Measurements from ENCODE around the gene GOLGA6L7.
"Not testable (repeated sequence)": the region's sequence is repeated elsewhere in the genome, so short reads cannot be mapped to it uniquely, and the experiment has no call there.

GOLGA6L7 gene

DNA sequence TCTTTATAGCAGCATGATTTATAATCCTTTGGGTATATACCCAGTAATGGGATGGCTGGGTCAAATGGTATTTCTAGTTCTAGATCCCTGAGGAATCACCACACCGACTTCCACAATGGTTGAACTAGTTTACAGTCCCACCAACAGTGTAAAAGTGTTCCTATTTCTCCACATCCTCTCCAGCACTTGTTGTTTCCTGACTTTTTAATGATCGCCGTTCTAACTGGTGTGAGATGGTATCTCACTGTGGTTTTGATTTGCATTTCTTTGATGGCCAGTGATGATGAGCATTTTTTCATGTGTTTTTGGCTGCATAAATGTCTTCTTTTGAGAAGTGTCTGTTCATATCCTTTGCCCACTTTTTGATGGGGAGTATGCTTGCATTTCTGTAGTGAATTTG is 30.3 kb downstream of the GOLGA6L7 start:
- DNase-seq (ENCODE audit: low spot score); in situ Hi-C loops (cut with MboI; ENCODE audit: low pct_unique_long_range_greater_than_20kb, low sequenced_read_pairs, unreplicated experiment): not testable (repeated sequence)

DNA sequence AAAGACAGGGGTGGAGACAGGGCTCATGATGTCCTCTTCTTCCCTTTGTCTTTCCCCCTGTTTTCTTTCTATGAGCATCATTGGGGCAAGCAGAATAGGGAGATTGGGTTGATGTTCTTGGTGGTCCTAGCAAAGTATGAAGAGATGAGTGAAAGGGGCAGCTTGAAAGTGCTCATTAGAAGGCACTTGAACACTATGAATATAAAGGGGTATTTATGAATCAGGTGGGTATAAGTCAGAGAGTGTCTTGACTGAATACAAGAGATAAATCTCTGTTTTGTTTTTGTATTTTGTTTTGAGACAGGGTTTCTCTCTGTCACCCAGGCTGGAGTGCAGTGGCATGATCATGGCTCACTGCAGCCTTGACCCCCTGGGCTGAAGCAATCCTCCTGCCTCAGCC is 34.4 kb downstream of the GOLGA6L7 start:
- DNase-seq (ENCODE audit: low spot score); in situ Hi-C loops (cut with MboI; ENCODE audit: low pct_unique_long_range_greater_than_20kb, low sequenced_read_pairs, unreplicated experiment): not testable (repeated sequence)

DNA sequence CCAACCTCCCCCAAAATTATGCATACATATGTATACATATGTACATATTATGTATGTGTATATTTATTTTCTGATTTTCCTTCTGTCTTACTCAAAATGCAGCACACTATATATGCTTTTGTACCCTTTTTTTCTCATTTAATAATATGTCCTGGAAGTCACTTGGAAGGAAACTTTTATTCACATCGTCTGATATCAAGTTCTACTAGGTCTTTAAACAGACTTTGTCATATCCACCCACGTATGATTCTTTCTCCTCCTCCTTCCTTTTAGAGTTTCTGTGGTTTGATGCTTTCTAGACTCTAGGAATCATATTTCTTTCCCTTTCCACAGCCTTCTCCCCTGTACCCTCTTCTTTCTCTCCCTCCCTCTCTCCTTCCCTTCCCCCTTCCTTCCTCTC is 35.1 kb downstream of the GOLGA6L7 start:
- in situ Hi-C loops (cut with MboI; ENCODE audit: low pct_unique_long_range_greater_than_20kb, low sequenced_read_pairs, unreplicated experiment); DNase-seq (ENCODE audit: low spot score): not testable (repeated sequence)

DNA sequence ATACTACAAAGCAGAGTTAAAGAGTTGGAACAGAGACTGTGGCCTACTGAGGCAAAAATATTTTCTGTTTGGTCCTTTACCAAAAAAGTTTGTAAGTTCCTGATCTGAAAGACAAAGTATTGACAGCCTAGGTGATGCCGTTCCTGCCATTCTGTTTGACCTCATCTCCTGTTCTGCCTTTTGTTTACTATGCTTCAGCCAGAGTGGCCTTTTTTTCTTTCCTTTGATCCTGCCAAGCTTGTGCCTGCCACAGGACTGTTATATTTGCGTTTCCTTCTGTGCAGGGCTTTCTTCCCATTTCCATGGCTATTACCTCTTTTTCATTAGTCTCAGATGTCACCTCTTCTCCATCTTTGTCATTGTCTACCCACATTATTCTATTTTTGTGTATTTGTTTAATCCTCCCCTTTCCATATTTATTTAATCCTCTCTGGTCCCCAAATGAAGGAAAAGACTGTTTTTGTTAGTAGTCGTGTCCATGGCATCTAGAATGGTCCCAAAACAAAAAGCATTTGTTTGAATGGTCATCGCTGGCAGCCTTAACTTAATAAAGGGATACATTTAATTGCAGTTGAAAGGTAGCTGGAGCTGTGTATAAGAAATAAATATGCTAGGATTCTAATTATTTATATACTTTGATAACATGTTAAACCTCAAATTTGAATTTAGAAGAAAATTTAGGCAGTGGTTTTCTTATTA is 36.4 kb downstream of the GOLGA6L7 start:
- DNase-seq (ENCODE audit: low spot score); in situ Hi-C loops (cut with MboI; ENCODE audit: low pct_unique_long_range_greater_than_20kb, low sequenced_read_pairs, unreplicated experiment): not testable (repeated sequence)

DNA sequence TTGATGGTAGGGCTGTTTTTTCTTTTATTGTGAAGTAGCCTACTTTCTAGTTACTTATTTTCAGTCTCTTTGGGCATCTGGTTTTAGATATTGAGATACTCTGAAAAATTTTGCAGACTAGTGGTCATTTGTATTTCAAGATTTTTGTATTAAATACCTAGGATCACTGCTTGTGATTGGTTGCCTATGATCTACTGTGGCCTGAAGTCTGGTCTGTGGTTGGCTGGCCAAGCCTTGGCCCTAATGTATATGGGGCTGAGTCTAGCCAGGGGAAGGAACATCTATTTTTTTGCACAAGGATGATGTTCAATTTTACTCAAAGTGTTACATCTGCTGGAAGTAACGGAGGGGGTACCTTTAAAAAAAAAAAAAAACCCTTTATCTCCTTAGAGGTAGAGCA is 38.0 kb downstream of the GOLGA6L7 start:
- in situ Hi-C loops (cut with MboI; ENCODE audit: low pct_unique_long_range_greater_than_20kb, low sequenced_read_pairs, unreplicated experiment), result not testable (repeated sequence)

DNA sequence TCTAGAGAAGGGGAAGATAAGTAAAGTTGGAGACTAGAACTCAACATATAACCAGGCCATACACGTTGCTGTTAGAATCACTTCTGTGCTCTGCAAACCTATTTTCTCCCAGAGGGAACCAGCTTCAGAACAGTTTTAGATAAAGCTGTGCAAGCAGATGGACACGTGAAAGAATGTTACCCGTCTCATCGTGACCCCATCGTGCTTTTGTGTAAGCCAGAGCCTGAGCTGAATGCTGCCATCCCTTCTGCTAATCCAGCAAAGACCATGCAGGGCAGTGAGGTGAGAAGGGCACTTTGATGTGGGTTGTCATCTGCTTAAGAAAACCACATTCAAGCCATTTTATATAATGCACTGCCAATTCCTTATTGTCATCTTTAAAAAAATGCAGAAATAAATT is 40.3 kb downstream of the GOLGA6L7 start:
- DNase-seq (ENCODE audit: low spot score); in situ Hi-C loops (cut with MboI; ENCODE audit: low pct_unique_long_range_greater_than_20kb, low sequenced_read_pairs, unreplicated experiment): not testable (repeated sequence)

More for the DNA sequence above, 38.0 kb downstream of the GOLGA6L7 start:
- DNase-seq (ENCODE audit: low spot score), result not testable (repeated sequence)

DNA sequence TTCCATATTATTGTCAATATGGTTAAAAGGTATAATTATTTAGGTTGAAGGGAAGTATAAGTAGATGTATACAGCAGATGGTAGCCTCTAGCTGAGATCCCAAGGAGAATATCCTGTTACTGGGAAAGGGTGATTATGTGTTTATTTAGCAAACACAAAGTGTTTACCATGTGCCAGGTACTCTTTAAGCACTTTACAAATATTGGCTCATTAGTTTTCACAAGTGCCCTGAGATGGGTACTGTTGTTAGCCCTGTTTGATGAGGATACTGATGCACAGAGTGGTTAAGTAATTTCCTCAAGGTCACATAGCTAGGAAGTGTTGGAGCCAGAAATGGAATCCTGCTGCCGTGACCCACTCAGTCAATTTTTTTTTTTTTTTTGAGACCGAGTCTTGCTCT is 48.1 kb downstream of the GOLGA6L7 start:
- in situ Hi-C loops (cut with MboI; ENCODE audit: low pct_unique_long_range_greater_than_20kb, low sequenced_read_pairs, unreplicated experiment), result not testable (repeated sequence)

DNA sequence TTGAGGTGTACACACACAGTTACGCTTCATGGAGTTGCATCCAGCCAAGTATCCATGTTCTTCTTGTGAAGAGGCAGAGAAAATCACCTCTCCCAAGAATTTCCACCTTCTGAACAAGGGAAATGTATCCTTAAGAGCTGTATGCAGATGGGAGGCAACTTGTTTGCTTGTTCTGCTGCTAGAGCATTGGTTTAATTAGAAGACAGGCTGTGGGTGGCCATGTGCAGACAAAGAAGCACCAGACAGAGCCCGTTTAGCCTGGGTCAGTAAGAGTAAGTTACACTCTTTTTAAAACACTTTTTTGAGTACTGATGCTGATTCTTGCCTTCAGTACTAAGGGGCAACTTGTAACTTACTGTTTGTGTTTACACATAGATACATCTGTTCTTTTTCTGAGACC is 50.2 kb downstream of the GOLGA6L7 start:
- DNase-seq (ENCODE audit: low spot score), result not testable (repeated sequence)

More for the DNA sequence above, 48.1 kb downstream of the GOLGA6L7 start:
- not testable (repeated sequence) for DNase-seq (ENCODE audit: low spot score)

DNA sequence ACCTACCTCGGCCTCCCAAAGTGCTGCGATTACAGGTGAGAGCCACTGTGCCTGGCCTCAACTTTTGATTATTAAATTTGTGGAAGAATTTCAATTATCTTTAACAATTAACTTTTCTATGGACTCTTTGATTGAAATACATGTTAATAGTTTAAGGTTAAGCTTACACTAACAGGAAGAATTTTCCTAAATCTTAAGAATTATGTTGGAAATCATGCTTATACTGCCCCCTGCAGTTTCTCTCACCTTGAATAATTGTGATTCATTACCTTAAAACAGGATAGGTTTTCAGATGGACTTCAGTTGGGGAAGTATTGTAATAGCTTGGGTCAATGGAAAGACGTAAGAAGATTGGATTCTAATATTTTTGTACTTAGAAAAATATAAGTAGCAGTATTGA is 54.2 kb downstream of the GOLGA6L7 start:
- in situ Hi-C loops (cut with MboI; ENCODE audit: low pct_unique_long_range_greater_than_20kb, low sequenced_read_pairs, unreplicated experiment); DNase-seq (ENCODE audit: low spot score): not testable (repeated sequence)

More for the DNA sequence above, 50.2 kb downstream of the GOLGA6L7 start:
- in situ Hi-C loops (cut with MboI; ENCODE audit: low pct_unique_long_range_greater_than_20kb, low sequenced_read_pairs, unreplicated experiment), result not testable (repeated sequence)
